HL-60/S4 treated with retinoic acid at 250 ng/mL for 4 days and 3 days (cell line): Measurements from ENCODE around the gene DLX3.

Source experiments
- in situ Hi-C: fragments of 300-500 bp; cut with MboI; formaldehyde crosslinking; loops from 2 replicates; pipeline ENCODE4 v1.7.0; 2022; ENCODE audit warnings: low sequenced_read_pairs

The DLX3 gene

GRCh38 chr17:49964303-49964768 is 30.7 kb downstream of the DLX3 start:
- in situ Hi-C loops = no loop called here

- in situ Hi-C loops = no loop called here
Observed at GRCh38 chr17:49963626-49964302, 31.3 kb downstream of the DLX3 start.

GRCh38 chr17:49963309-49963625 is 31.8 kb downstream of the DLX3 start:
- in situ Hi-C loops = no loop called here

- in situ Hi-C loops = no loop called here
Observed at GRCh38 chr17:49962599-49963308, 32.3 kb downstream of the DLX3 start.

GRCh38 chr17:49959183-49959935 is 35.7 kb downstream of the DLX3 start:
- in situ Hi-C loops = no loop called here

- in situ Hi-C loops = no loop called here
Observed at GRCh38 chr17:49958723-49959122, 36.3 kb downstream of the DLX3 start.

- in situ Hi-C loops = no loop called here
Observed at GRCh38 chr17:49957350-49957749, 37.7 kb downstream of the DLX3 start.

GRCh38 chr17:49956780-49957179 is 38.2 kb downstream of the DLX3 start:
- in situ Hi-C loops = no loop called here

GRCh38 chr17:49955157-49955556 is 39.9 kb downstream of the DLX3 start:
- in situ Hi-C loops = no loop called here

GRCh38 chr17:49952912-49953497 is 42.0 kb downstream of the DLX3 start:
- in situ Hi-C loops = no loop called here

- in situ Hi-C loops = no loop called here
Observed at GRCh38 chr17:49952209-49952911, 42.7 kb downstream of the DLX3 start.

GRCh38 chr17:49951362-49952082 is 43.5 kb downstream of the DLX3 start:
- in situ Hi-C loops = no loop called here

GRCh38 chr17:49949634-49950033 is 45.4 kb downstream of the DLX3 start:
- in situ Hi-C loops = no loop called here

- in situ Hi-C loops = no loop called here
Observed at GRCh38 chr17:49946964-49947584, 48.0 kb downstream of the DLX3 start.

- in situ Hi-C loops = no loop called here
Observed at GRCh38 chr17:49946208-49946607, 48.8 kb downstream of the DLX3 start.

- in situ Hi-C loops = no loop called here
Observed at GRCh38 chr17:49944273-49944870, 50.7 kb downstream of the DLX3 start.

- in situ Hi-C loops = no loop called here
Observed at GRCh38 chr17:49942947-49943346, 52.1 kb downstream of the DLX3 start.

- in situ Hi-C loops = no loop called here
Observed at GRCh38 chr17:49941427-49941826, 53.6 kb downstream of the DLX3 start.
